ENCODE measurements around the gene CYP2A7.
"Not testable (repeated sequence)": the region's sequence is repeated elsewhere in the genome, so short reads cannot be mapped to it uniquely, and the experiment has no call there.

The CYP2A7 gene

DNA sequence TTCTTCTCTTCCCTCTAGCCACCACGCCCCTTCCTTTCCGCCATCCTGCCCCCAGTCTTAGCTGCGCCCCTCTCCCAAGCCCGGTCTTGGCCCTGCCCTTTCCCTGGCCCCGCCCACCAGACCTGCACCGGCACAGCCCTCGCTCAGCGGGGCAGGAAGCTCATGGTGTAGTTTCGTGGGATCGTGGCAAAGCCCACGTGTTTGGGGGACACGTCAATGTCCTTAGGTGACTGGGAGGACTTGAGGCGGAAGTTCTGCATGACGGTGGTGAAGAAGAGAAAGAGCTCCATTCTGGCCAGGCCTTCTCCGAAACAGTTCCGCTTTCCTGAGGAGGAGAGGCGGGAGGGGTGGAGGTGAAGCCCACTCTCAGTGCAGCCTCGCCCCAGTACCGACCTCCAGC lies 38.4 kb downstream of the CYP2A7 start:
- not testable (repeated sequence) for H3K27ac ChIP-seq (ENCODE audit: low read depth in 2 of 2, low read length in 2 of 2); H3K4me3 ChIP-seq (ENCODE audit: low read length in 2 of 2); H3K27me3 ChIP-seq (ENCODE audit: control insufficient read depth in 2 of 2, insufficient read depth in 2 of 2, low read length in 2 of 2); H3K4me1 ChIP-seq (ENCODE audit: control insufficient read depth in 2 of 2, insufficient read depth in 2 of 2, low read length in 2 of 2); H3K9me3 ChIP-seq (ENCODE audit: control insufficient read depth in 2 of 2, low read length in 2 of 2); H3K36me3 ChIP-seq (ENCODE audit: control insufficient read depth in 2 of 2, insufficient read depth in 2 of 2, low read length in 2 of 2)
- peak overlapping the region in 1 of 2 donors; percentile 24 for H3K9ac ChIP-seq (ENCODE audit: low read depth in 1 of 2, low read length in 2 of 2)

DNA sequence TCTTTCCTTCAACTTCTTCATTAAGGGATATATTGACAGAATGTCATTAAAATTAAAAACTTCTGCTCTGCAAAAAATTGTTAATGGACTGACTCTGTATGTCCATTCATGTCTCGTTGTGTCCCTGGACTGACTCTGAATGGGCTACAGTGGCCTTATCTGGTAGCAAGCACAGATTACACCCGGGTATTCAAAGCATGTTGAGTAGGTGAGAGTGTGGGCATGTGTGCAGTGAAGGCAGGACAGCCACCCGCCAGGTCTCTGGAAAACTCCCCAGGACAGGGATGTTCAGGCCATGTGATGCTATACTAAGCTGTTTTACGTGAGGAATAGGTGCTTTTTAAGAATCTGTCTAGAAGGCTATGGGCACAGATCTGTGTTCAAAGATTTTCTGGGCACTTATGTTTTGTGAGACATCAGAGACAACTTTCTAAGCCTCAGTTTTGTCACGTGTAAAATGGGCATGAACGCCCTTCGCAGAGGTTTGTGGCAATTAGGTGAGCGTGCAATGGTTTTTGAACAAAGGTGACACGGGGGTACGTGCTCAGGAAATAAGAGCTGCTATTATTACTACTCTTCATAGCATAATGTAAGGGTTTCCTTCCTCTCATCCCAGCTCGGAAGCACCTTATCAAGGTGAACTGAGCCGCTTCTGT lies 38.9 kb downstream of the CYP2A7 start:
- H3K4me3 ChIP-seq (ENCODE audit: low read length in 2 of 2); H3K27ac ChIP-seq (ENCODE audit: low read depth in 2 of 2, low read length in 2 of 2); H3K27me3 ChIP-seq (ENCODE audit: control insufficient read depth in 2 of 2, insufficient read depth in 2 of 2, low read length in 2 of 2); H3K9me3 ChIP-seq (ENCODE audit: control insufficient read depth in 2 of 2, low read length in 2 of 2); H3K36me3 ChIP-seq (ENCODE audit: control insufficient read depth in 2 of 2, insufficient read depth in 2 of 2, low read length in 2 of 2); H3K4me1 ChIP-seq (ENCODE audit: control insufficient read depth in 2 of 2, insufficient read depth in 2 of 2, low read length in 2 of 2): not testable (repeated sequence)
- H3K9ac ChIP-seq (ENCODE audit: low read depth in 1 of 2, low read length in 2 of 2), result peak overlapping the region in 1 of 2 donors; percentile 24

- not testable (repeated sequence) for H3K27me3 ChIP-seq (ENCODE audit: control insufficient read depth in 2 of 2, insufficient read depth in 2 of 2, low read length in 2 of 2); H3K36me3 ChIP-seq (ENCODE audit: control insufficient read depth in 2 of 2, insufficient read depth in 2 of 2, low read length in 2 of 2); H3K9ac ChIP-seq (ENCODE audit: low read depth in 1 of 2, low read length in 2 of 2); H3K27ac ChIP-seq (ENCODE audit: low read depth in 2 of 2, low read length in 2 of 2); H3K4me3 ChIP-seq (ENCODE audit: low read length in 2 of 2); H3K9me3 ChIP-seq (ENCODE audit: control insufficient read depth in 2 of 2, low read length in 2 of 2); H3K4me1 ChIP-seq (ENCODE audit: control insufficient read depth in 2 of 2, insufficient read depth in 2 of 2, low read length in 2 of 2)
These were observed 40.0 kb downstream of the CYP2A7 start for GRCh38 chr19:40842012-40842411.

DNA sequence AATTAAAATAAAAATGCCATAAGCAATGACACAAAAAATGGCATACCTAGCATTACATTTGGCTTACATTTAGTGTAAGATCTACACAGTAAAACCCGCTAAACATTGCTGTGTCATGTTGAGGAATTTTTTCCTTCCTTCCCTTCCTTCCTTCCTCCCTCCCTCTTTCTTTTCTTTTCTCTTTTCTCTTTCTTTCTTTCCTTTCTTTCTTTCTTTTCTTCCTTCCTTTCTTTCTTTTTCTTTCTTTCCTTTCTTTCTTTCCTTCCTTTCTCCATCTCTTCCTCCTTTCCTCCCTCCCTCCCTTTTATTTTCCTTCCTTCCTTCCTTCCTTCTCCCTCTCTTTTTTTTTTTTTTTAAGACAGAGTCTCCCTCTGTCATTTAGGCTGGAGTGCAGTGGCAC lies 43.6 kb downstream of the CYP2A7 start:
- H3K36me3 ChIP-seq (ENCODE audit: control insufficient read depth in 2 of 2, insufficient read depth in 2 of 2, low read length in 2 of 2); H3K27me3 ChIP-seq (ENCODE audit: control insufficient read depth in 2 of 2, insufficient read depth in 2 of 2, low read length in 2 of 2); H3K27ac ChIP-seq (ENCODE audit: low read depth in 2 of 2, low read length in 2 of 2); H3K4me3 ChIP-seq (ENCODE audit: low read length in 2 of 2); H3K9me3 ChIP-seq (ENCODE audit: control insufficient read depth in 2 of 2, low read length in 2 of 2); H3K4me1 ChIP-seq (ENCODE audit: control insufficient read depth in 2 of 2, insufficient read depth in 2 of 2, low read length in 2 of 2); H3K9ac ChIP-seq (ENCODE audit: low read depth in 1 of 2, low read length in 2 of 2): not testable (repeated sequence)

- H3K27me3 ChIP-seq (ENCODE audit: control insufficient read depth in 2 of 2, insufficient read depth in 2 of 2, low read length in 2 of 2), result no peaks in the 10 kb centered on the region
These were observed 45.1 kb downstream of the CYP2A7 start for GRCh38 chr19:40836754-40837429.

GRCh38 chr19:40833728-40834533 lies 48.1 kb downstream of the CYP2A7 start:
- peak overlapping the region in 1 of 2 donors; percentile 23 for H3K27ac ChIP-seq (ENCODE audit: low read depth in 2 of 2, low read length in 2 of 2)
- peaks cover 10 to 18% of the 10 kb centered on the region in 2 donors for H3K4me1 ChIP-seq (ENCODE audit: control insufficient read depth in 2 of 2, insufficient read depth in 2 of 2, low read length in 2 of 2)
- H3K9ac ChIP-seq (ENCODE audit: low read depth in 1 of 2, low read length in 2 of 2); H3K4me3 ChIP-seq (ENCODE audit: low read length in 2 of 2); H3K27me3 ChIP-seq (ENCODE audit: control insufficient read depth in 2 of 2, insufficient read depth in 2 of 2, low read length in 2 of 2); H3K36me3 ChIP-seq (ENCODE audit: control insufficient read depth in 2 of 2, insufficient read depth in 2 of 2, low read length in 2 of 2); H3K9me3 ChIP-seq (ENCODE audit: control insufficient read depth in 2 of 2, low read length in 2 of 2): not testable (repeated sequence)

More at GRCh38 chr19:40836754-40837429, 45.1 kb downstream of the CYP2A7 start:
- no peaks in the 10 kb centered on the region for H3K36me3 ChIP-seq (ENCODE audit: control insufficient read depth in 2 of 2, insufficient read depth in 2 of 2, low read length in 2 of 2)
- no peak overlapping the region for H3K4me3 ChIP-seq (ENCODE audit: low read length in 2 of 2)
- no peaks in the 10 kb centered on the region for H3K9me3 ChIP-seq (ENCODE audit: control insufficient read depth in 2 of 2, low read length in 2 of 2)
- H3K4me1 ChIP-seq (ENCODE audit: control insufficient read depth in 2 of 2, insufficient read depth in 2 of 2, low read length in 2 of 2), result peaks cover 5 to 12% of the 10 kb centered on the region in 2 donors
- H3K27ac ChIP-seq (ENCODE audit: low read depth in 2 of 2, low read length in 2 of 2), result no peak overlapping the region
- H3K9ac ChIP-seq (ENCODE audit: low read depth in 1 of 2, low read length in 2 of 2), result no peak overlapping the region

DNA sequence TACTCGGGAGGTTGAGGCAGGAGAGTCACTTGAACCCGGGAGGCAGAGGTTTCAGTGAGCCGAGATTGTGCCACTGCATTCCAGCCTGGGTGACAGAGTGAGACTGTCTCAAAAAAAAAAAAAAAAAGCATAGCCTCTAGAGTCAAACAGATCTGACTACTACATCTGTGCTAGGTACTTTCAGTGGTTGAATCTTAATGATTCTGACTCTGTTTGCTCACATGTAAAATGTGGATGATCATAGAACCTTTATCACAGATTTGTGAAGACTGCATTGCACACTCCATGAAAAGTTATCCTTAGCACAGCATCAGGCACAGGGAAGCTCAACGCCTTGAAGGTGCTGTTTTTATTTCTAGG lies 49.6 kb downstream of the CYP2A7 start:
- not testable (repeated sequence) for H3K9me3 ChIP-seq (ENCODE audit: control insufficient read depth in 2 of 2, low read length in 2 of 2); H3K4me3 ChIP-seq (ENCODE audit: low read length in 2 of 2); H3K27me3 ChIP-seq (ENCODE audit: control insufficient read depth in 2 of 2, insufficient read depth in 2 of 2, low read length in 2 of 2); H3K36me3 ChIP-seq (ENCODE audit: control insufficient read depth in 2 of 2, insufficient read depth in 2 of 2, low read length in 2 of 2)
- Histone ChIP-seq H3K9ac (ENCODE audit: low read depth in 1 of 2, low read length in 2 of 2) (peak overlapping the region in 1 of 2 donors; percentile 2), H3K4me1 (ENCODE audit: control insufficient read depth in 2 of 2, insufficient read depth in 2 of 2, low read length in 2 of 2) (peaks cover 10 to 18% of the 10 kb centered on the region in 2 donors), H3K27ac (ENCODE audit: low read depth in 2 of 2, low read length in 2 of 2) (peak overlapping the region; percentile 74 to 77)

- Histone ChIP-seq H3K4me1 (ENCODE audit: control insufficient read depth in 2 of 2, insufficient read depth in 2 of 2, low read length in 2 of 2) (peaks cover 10 to 18% of the 10 kb centered on the region in 2 donors), H3K9me3 (ENCODE audit: control insufficient read depth in 2 of 2, low read length in 2 of 2) (no peaks in the 10 kb centered on the region), H3K9ac (ENCODE audit: low read depth in 1 of 2, low read length in 2 of 2) (peak overlapping the region in 1 of 2 donors; percentile 2), H3K27me3 (ENCODE audit: control insufficient read depth in 2 of 2, insufficient read depth in 2 of 2, low read length in 2 of 2) (no peaks in the 10 kb centered on the region), H3K27ac (ENCODE audit: low read depth in 2 of 2, low read length in 2 of 2) (peak overlapping the region; percentile 74 to 77), H3K36me3 (ENCODE audit: control insufficient read depth in 2 of 2, insufficient read depth in 2 of 2, low read length in 2 of 2) (peaks cover 2 to 4% of the 10 kb centered on the region in 2 donors), H3K4me3 (ENCODE audit: low read length in 2 of 2) (peak overlapping the region in 1 of 2 donors; percentile 11)
These were observed 50.3 kb downstream of the CYP2A7 start for GRCh38 chr19:40831502-40832430.

GRCh38 chr19:40830741-40831140 lies 51.3 kb downstream of the CYP2A7 start:
- H3K36me3 ChIP-seq (ENCODE audit: control insufficient read depth in 2 of 2, insufficient read depth in 2 of 2, low read length in 2 of 2); H3K27me3 ChIP-seq (ENCODE audit: control insufficient read depth in 2 of 2, insufficient read depth in 2 of 2, low read length in 2 of 2); H3K9me3 ChIP-seq (ENCODE audit: control insufficient read depth in 2 of 2, low read length in 2 of 2); H3K27ac ChIP-seq (ENCODE audit: low read depth in 2 of 2, low read length in 2 of 2); H3K4me3 ChIP-seq (ENCODE audit: low read length in 2 of 2); H3K9ac ChIP-seq (ENCODE audit: low read depth in 1 of 2, low read length in 2 of 2): not testable (repeated sequence)
- H3K4me1 ChIP-seq (ENCODE audit: control insufficient read depth in 2 of 2, insufficient read depth in 2 of 2, low read length in 2 of 2), result peaks cover 10 to 18% of the 10 kb centered on the region in 2 donors
